Measurements from ENCODE around the gene TAF9B.
A peak's percentile ranks its signal among the peaks of the same experiment; 100 is the strongest.
"Not testable (repeated sequence)": the region's sequence is repeated elsewhere in the genome, so short reads cannot be mapped to it uniquely, and the experiment has no call there.

Gene TAF9B

GRCh38 chrX:78116365-78116764 is 23.1 kb downstream of the TAF9B start:
- no peak for DNase-seq (ENCODE audit: low read depth)

GRCh38 chrX:78111140-78111931 is 28.1 kb downstream of the TAF9B start:
- DNase-seq (ENCODE audit: low read depth), result no peak

- DNase-seq (ENCODE audit: low read depth), result no peak
These were observed 30.0 kb downstream of the TAF9B start for GRCh38 chrX:78109458-78109857.

GRCh38 chrX:78106651-78106986 is 32.8 kb downstream of the TAF9B start:
- no peak for DNase-seq (ENCODE audit: low read depth)

- DNase-seq (ENCODE audit: low read depth), result no peak
These were observed 33.4 kb downstream of the TAF9B start for GRCh38 chrX:78105944-78106650.

GRCh38 chrX:78104447-78105176 is 34.8 kb downstream of the TAF9B start:
- peak; percentile 10 for DNase-seq (ENCODE audit: low read depth)

- DNase-seq (ENCODE audit: low read depth), result peak; percentile 88
These were observed 35.6 kb downstream of the TAF9B start, which contains the start of gene PGK1 for GRCh38 chrX:78103623-78104446. Gene PGK1 (plus strand): TSS chrX:78104248. CDS start chrX:78104341, 93 bp downstream.

- no peak for DNase-seq (ENCODE audit: low read depth)
These were observed 36.3 kb downstream of the TAF9B start for GRCh38 chrX:78103001-78103622.

GRCh38 chrX:78102091-78102490 is 37.4 kb downstream of the TAF9B start:
- no peak for DNase-seq (ENCODE audit: low read depth)

GRCh38 chrX:78098108-78098507 is 41.3 kb downstream of the TAF9B start:
- DNase-seq (ENCODE audit: low read depth), result no peak

- DNase-seq (ENCODE audit: low read depth), result no peak
These were observed 47.2 kb downstream of the TAF9B start for GRCh38 chrX:78092296-78092695.

- not testable (repeated sequence) for DNase-seq (ENCODE audit: low read depth)
These were observed 58.0 kb downstream of the TAF9B start for GRCh38 chrX:78081413-78081812.
